ENCODE results near the gene R3HDM4.
"Not testable (repeated sequence)": the region's sequence is repeated elsewhere in the genome, so short reads cannot be mapped to it uniquely, and the experiment has no call there.

Gene R3HDM4

GRCh38 chr19:853614-854220 is 59.3 kb downstream of the R3HDM4 start:
- not testable (repeated sequence) for DNase-seq

- no peak for DNase-seq
Measured at GRCh38 chr19:853014-853585, 59.9 kb downstream of the R3HDM4 start.

- no peak for DNase-seq
Measured at GRCh38 chr19:852136-853013, 60.6 kb downstream of the R3HDM4 start, which contains the start of gene ELANE. TSS of gene ELANE (plus strand) at chr19:852303. CDS start at chr19:852329, 26 bp downstream.

GRCh38 chr19:850979-851335 is 62.1 kb downstream of the R3HDM4 start:
- DNase-seq = no peak

GRCh38 chr19:850221-850978 is 62.6 kb downstream of the R3HDM4 start:
- no peak for DNase-seq

GRCh38 chr19:849195-849594 is 63.8 kb downstream of the R3HDM4 start:
- DNase-seq = not testable (repeated sequence)

GRCh38 chr19:848386-848921 is 64.6 kb downstream of the R3HDM4 start:
- DNase-seq = no peak
